ENCODE data around the gene PRPF38B.
A peak's percentile ranks its signal among the peaks of the same experiment; 100 is the strongest.

Gene PRPF38B, protein sequence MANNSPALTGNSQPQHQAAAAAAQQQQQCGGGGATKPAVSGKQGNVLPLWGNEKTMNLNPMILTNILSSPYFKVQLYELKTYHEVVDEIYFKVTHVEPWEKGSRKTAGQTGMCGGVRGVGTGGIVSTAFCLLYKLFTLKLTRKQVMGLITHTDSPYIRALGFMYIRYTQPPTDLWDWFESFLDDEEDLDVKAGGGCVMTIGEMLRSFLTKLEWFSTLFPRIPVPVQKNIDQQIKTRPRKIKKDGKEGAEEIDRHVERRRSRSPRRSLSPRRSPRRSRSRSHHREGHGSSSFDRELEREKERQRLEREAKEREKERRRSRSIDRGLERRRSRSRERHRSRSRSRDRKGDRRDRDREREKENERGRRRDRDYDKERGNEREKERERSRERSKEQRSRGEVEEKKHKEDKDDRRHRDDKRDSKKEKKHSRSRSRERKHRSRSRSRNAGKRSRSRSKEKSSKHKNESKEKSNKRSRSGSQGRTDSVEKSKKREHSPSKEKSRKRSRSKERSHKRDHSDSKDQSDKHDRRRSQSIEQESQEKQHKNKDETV

DNA sequence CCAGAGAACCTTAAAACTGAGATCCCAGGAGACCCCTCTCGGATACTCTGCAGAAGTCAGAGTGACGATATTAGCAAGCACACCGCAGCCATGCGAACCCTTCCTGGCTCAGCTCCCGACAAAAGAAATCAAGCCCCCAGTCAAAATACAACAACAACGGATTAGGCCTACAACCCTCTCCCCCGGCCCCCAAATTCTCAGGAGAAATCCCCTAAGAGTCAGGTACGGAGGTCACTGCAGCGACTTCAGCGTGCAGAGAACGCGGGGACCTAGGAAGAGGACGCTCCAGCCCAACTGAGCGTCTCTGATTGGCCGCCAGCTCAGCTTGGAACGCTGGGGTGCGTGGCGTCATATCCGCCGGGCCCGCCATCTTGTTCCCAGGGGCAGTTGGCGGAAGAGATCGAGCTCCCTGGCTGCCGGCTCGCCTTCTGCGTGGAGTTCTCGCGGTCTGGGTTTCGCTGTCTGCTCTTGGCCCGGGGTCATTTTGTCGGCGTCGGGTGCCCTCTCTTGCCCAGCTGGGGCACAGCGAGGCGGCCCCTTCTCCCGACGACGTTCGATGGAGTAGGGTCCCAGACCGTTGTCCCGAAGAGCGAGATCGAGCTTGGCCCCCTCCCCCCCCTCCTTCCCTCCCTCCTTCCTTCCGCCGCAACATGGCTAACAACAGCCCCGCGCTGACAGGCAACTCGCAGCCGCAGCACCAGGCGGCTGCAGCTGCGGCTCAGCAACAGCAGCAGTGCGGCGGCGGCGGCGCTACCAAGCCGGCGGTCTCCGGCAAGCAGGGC, at the start of gene PRPF38B:
PRPF38B (plus strand) TSS at position 369 of the 782 bp plus-strand sequence; CDS start at position 651, 282 bp downstream.
- no peaks in the 10 kb centered on the region for H3K27me3 Mint-ChIP-seq
- H3K27ac Mint-ChIP-seq = peak within 1 kb of the TSS; percentile 100
- H3K4me3 Mint-ChIP-seq = peak within 1 kb of the TSS; percentile 96
- H3K9me3 Mint-ChIP-seq = no peaks in the 10 kb centered on the region
- peaks cover 39% of the 10 kb centered on the region for H3K36me3 Mint-ChIP-seq (ENCODE audit: low read depth)
- peaks cover 21% of the 10 kb centered on the region for H3K4me1 Mint-ChIP-seq (ENCODE audit: low read depth)
- intact Hi-C loops (cut with micrococcal nuclease) = loop anchor here (2.0 to 5.0 kb wide), 3 partner anchors 45 to 135 kb away; partner anchors contain the start of gene STXBP3

DNA sequence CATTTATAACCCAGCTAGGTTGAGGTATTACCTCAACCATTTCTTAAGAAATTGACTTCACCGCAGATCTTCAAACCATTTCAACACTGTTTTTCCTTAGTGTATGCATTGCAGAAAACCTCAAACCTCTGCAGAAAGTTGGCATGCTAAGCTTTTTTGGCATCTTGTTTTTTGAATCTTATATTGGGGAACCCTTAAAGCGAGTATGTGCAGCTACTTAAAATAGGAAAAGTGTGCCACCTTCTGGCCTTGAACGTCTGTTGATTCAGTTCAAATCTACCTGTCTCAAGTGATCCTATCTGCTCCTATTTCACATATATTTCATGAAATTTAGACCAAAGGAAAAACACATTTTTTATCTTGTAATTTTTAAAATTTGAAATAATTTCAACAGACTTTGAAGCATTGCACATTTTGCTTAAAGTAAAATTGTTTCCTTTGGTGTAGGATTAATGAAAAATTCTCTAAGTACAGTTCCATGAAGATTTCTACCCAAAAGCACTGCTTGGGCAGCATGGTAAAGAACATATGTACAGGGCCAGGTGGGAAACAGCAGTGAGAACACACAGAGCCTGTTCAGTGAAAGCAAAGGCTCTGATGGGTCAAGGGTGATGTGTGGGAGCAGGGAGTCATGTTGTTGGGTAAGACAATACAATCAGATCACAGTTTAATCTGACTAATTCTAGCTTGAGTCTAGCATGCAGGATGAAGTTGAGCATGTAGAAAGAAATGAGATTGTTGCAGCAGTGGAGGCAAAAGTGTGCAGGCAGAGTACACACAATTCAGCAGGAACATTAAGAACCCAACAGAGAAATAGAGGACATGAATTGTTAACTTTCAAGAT, 48.4 kb upstream of the PRPF38B start:
- Mint-ChIP-seq H3K27ac (no peak overlapping the region), H3K4me1 (ENCODE audit: low read depth) (peaks cover 60% of the 10 kb centered on the region), H3K4me3 (no peak overlapping the region)

DNA sequence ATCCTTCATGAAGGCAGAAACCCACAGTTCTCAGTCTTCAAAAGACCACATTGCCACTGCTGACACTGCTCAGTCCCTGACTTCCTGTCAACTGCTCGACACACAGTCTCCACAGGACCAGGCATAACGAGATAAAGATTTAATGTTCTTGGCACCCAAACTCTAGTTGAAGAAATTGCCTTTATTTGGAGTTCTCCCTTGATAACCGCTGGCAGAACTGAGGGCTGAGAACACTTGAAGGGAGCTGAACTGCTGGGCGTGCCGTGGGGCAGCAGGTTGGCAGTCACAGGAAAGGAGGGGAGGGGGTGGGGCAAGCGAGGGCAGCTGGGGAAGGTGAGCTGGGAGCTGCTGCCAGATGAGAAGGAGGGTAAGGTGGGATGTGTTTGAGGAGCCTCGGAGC, 47.1 kb upstream of the PRPF38B start:
- intact Hi-C loops (cut with micrococcal nuclease) = loop anchor here (5.0 kb wide), 1 partner anchor 47 kb away; the partner anchor contains the start of gene PRPF38B
- Mint-ChIP-seq H3K4me1 (ENCODE audit: low read depth) (peaks cover 57% of the 10 kb centered on the region), H3K27ac (peak overlapping the region; percentile 95), H3K4me3 (no peak overlapping the region), H3K27me3 (peaks cover 3% of the 10 kb centered on the region), H3K36me3 (ENCODE audit: low read depth) (peaks cover 24% of the 10 kb centered on the region), H3K9me3 (peaks cover 8% of the 10 kb centered on the region)

More for the DNA sequence above, 48.4 kb upstream of the PRPF38B start:
- intact Hi-C loops (cut with micrococcal nuclease) = loop anchor here (1.0 kb wide), 1 partner anchor 131 kb away; no protein-coding TSS in a partner anchor
- H3K27me3 Mint-ChIP-seq = peaks cover 3% of the 10 kb centered on the region
- H3K9me3 Mint-ChIP-seq = peaks cover 8% of the 10 kb centered on the region
- peaks cover 21% of the 10 kb centered on the region for H3K36me3 Mint-ChIP-seq (ENCODE audit: low read depth)

DNA sequence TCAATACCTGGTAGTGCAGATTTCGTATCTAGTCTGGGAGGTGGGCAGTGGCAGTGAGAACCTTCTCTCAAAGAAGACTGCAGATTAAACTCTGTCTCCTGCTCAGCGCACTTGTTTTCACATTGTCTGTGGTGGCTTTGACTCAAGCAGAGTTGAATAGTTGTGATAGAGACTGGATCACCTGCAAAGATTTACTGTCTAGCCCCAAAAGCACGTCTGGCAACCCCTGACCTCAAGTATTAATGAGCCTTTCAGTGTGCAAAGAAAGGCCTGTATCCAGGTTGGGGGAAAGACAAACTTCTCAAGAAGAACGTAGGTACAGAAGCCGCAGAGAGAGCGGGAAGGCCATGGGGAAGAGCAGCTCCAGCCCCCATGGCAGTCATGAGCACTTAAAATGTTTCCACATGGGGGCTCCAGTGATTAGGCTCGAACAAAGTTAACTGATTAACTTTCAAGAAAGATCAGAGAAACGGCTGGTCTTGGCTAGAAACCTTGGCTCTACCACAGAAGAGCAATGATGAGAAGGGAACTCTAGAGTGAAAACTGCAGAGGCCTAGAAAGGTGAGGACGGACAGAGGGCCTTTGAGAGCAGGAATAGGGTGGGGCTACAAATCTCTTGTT, 46.4 kb upstream of the PRPF38B start:
- peaks cover 8% of the 10 kb centered on the region for H3K9me3 Mint-ChIP-seq
- peak overlapping the region; percentile 95 for H3K27ac Mint-ChIP-seq
- H3K36me3 Mint-ChIP-seq (ENCODE audit: low read depth) = peaks cover 25% of the 10 kb centered on the region
- peaks cover 3% of the 10 kb centered on the region for H3K27me3 Mint-ChIP-seq
- H3K4me3 Mint-ChIP-seq = no peak overlapping the region
- peaks cover 55% of the 10 kb centered on the region for H3K4me1 Mint-ChIP-seq (ENCODE audit: low read depth)
- intact Hi-C loops (cut with micrococcal nuclease) = loop anchor here (2.0 to 5.0 kb wide), 2 partner anchors 15 to 47 kb away; partner anchors contain the start of genes HENMT1 and PRPF38B

DNA sequence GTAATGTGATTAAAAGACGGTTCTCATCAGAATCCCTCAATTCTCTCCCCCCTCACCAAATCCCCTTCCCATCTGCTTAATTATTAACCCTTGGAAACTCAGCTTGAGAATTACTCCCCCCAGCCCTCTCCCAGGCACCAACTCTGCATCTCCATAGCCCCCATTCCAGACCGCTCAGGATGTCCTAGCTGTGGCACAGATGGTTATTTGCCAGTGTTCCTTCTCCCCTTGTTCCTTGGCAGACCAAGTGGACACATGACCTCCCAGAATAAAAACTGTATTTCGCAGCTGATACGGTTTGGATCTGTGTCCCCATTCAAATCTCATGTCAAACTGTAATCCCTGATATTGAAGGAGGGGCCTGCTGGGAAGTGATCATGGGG, 45.9 kb upstream of the PRPF38B start:
- H3K27me3 Mint-ChIP-seq = peaks cover 3% of the 10 kb centered on the region
- peaks cover 55% of the 10 kb centered on the region for H3K4me1 Mint-ChIP-seq (ENCODE audit: low read depth)
- peak overlapping the region; percentile 95 for H3K27ac Mint-ChIP-seq
- H3K36me3 Mint-ChIP-seq (ENCODE audit: low read depth) = peaks cover 25% of the 10 kb centered on the region
- peaks cover 8% of the 10 kb centered on the region for H3K9me3 Mint-ChIP-seq
- peak overlapping the region; percentile 63 for H3K4me3 Mint-ChIP-seq
- intact Hi-C loops (cut with micrococcal nuclease) = loop anchor here (2.0 to 5.0 kb wide), 2 partner anchors 15 to 46 kb away; partner anchors contain the start of genes HENMT1 and PRPF38B

DNA sequence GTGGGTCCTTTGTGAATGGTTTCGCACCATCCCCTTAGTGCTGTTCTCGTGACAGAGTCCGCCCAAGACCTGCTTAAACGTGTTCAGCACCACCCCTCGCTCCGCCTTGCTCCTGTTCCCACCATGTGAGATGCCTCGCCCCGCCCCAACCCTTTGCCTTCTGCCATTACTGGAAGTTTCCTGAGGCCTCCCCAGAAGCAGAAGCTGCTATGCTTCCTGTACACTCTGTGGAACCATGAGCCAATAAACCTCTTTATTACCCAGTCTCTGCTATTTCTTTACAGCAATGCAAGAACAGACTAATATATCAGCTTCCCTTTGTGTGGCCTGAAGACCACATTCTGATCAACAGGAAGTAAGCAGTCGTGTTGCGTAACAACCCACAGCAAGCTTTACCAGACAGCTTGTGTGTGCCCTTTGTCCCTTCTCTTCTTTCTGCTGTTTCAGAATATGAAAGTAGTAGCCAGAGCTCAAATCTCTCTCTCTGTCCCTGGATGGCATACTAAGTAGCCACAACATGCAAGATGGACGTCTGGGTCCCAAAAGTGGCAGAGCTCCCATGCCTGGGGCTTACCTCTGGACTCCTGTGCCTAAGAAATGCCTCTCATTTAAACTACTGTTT, 45.4 kb upstream of the PRPF38B start:
- peaks cover 25% of the 10 kb centered on the region for H3K36me3 Mint-ChIP-seq (ENCODE audit: low read depth)
- peaks cover 55% of the 10 kb centered on the region for H3K4me1 Mint-ChIP-seq (ENCODE audit: low read depth)
- H3K27ac Mint-ChIP-seq = peak overlapping the region; percentile 95
- intact Hi-C loops (cut with micrococcal nuclease) = loop anchor here (2.0 to 5.0 kb wide), 2 partner anchors 14 to 46 kb away; partner anchors contain the start of genes HENMT1 and PRPF38B
- peaks cover 8% of the 10 kb centered on the region for H3K9me3 Mint-ChIP-seq
- H3K27me3 Mint-ChIP-seq = peaks cover 3% of the 10 kb centered on the region
- H3K4me3 Mint-ChIP-seq = peak overlapping the region; percentile 63

DNA sequence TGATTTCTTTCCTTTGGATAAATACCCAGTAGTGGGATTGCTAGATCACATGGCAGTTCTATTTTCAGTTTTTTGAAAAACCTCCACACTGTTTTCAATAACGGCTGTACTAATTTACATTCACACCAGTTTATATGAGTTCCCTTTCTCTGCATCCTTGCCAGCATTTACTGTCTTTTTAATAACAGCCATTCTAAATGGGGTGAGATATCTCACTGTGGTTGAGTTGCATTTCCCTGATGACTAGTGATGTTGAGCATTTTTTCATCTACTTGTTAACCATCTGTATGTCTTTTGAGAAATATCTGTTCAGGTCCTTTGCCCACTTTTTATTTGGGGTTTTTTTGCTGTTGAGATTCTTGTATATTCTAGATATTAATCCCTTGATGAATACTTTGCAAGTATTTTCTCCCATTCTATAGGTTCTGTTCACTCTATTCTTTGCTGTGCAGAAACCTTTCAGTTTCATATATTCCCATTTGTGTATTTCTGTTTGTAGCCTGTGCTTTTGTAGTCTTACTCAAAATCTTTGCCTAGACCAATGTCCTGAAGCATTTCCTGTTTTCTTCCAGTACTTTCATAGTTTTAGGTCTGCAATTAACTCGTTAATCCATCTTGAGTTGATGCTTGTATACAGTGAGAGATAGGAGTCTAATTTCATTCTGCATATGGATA, 38.5 kb upstream of the PRPF38B start:
- Mint-ChIP-seq H3K9me3 (no peaks in the 10 kb centered on the region), H3K27ac (no peak overlapping the region), H3K36me3 (ENCODE audit: low read depth) (peaks cover 26% of the 10 kb centered on the region), H3K27me3 (no peaks in the 10 kb centered on the region), H3K4me3 (no peak overlapping the region), H3K4me1 (ENCODE audit: low read depth) (peaks cover 7% of the 10 kb centered on the region)
- intact Hi-C loops (cut with micrococcal nuclease) = no loop called here

DNA sequence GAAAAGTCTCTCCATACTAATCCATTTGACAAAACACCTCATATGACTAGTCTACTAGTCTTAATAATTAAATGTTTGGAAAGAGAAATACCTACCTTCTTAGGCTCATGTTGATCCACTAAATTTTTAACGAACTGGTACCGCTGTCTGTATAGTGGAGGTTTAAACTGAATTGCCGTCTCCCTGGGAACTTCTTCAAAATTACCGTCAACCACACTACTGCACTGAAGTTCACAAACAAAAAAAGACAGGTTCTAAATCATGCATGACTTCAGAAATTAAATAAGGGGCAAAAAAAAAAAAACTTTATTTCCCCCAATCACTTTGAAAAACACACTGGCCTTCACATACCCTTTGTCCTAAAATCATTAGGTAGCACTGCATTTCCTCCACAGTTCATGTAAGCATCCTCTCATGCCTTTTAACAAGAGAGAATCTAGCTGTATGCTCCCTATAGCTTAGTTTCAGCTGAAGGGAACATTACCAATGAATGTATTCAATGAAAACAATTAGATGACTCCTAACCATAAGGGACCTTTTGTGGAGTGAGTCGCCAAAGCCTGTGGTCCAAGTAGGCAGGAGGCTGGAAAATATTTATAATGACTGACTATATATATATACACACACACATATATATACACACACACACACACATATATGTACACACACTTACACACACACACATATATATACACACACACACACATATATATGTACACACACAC, 34.6 kb upstream of the PRPF38B start:
- Mint-ChIP-seq H3K9me3 (no peaks in the 10 kb centered on the region), H3K4me3 (no peak overlapping the region), H3K4me1 (ENCODE audit: low read depth) (peaks cover 13% of the 10 kb centered on the region), H3K36me3 (ENCODE audit: low read depth) (peaks cover 14% of the 10 kb centered on the region), H3K27ac (no peak overlapping the region), H3K27me3 (no peaks in the 10 kb centered on the region)
- intact Hi-C loops (cut with micrococcal nuclease) = no loop called here

DNA sequence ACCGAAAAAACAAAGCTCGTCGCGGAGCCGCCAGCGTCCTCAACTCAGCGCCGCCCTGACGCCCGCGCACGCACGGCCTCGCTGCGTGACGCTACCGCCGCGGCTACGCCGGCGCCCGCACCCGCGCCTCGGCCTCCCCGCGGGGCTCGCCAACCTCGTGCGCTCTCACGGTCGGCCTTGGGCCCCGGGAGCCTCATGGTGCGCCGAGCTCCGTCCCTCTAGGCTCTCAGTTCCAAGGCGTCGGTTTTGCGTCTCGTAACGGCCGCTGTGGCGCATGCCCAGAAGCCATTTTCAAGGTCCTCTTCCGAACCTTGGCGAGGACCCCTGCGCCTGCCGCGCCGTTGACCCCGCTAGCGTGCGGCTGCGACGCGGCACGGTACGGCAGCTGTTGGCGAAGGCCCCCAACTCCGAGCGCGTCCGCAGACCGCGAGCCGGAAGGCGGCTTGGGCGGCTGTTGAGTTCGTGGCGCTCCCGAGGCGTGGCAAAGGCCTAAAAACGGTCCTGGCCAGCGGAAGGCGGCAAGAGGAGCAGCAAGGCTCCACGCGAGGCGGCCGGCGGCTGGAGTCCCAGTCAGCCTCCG, 31.0 kb upstream of the PRPF38B start, which contains the start of gene HENMT1:
HENMT1 (minus strand) TSS at position 64 of the 580 bp plus-strand sequence. CDS start 1,209 bp downstream, outside the sequence.
- Mint-ChIP-seq H3K4me3 (peak within 1 kb of the TSS; percentile 81), H3K9me3 (no peaks in the 10 kb centered on the region), H3K27ac (peak within 1 kb of the TSS; percentile 99), H3K36me3 (ENCODE audit: low read depth) (peaks cover 14% of the 10 kb centered on the region), H3K27me3 (no peaks in the 10 kb centered on the region), H3K4me1 (ENCODE audit: low read depth) (peaks cover 13% of the 10 kb centered on the region)
- intact Hi-C loops (cut with micrococcal nuclease) = loop anchor here (2.0 kb wide), 1 partner anchor 14 kb away; no protein-coding TSS in a partner anchor

DNA sequence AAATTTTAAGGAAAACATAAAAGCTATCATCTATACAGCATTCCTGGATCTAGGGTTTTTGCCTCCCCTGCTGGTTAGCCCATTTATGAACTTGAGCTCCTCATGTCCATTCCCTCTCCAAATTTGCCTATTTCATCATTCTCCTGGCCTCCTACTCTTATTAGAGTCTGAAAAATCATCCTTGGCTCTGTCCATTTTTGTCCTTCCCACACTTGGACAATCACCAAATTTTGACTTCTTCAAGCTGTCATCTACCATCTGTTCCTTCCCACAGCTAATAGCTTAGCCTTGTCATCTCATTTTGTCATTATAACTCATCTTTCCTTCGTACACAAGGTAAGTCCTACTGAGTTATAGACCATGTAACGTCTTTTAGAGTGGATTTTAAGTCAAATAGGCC, 29.0 kb upstream of the PRPF38B start:
- peaks cover 13% of the 10 kb centered on the region for H3K4me1 Mint-ChIP-seq (ENCODE audit: low read depth)

DNA sequence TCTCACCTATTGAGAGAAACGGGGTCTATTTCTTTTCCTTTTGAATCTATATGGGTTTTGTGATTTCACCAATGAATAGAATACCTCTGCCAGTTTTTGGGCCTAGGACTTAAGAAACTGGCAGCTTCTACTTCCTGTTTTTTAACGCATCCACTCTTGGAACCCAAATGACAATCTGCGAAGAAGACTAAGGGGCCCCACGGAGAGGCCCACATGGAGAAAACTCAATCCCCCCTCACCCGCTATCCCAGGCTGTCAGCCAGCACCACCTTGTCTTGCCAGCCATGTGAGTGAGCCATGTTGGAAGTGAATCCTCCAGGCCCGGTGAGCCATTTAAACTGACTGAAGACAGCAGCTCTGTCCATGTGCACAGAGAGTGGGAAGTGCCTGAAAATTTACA, 27.6 kb upstream of the PRPF38B start:
- Mint-ChIP-seq H3K4me3 (no peak overlapping the region), H3K27me3 (peaks cover 2% of the 10 kb centered on the region), H3K4me1 (ENCODE audit: low read depth) (peaks cover 19% of the 10 kb centered on the region), H3K9me3 (no peaks in the 10 kb centered on the region), H3K36me3 (ENCODE audit: low read depth) (peaks cover 6% of the 10 kb centered on the region), H3K27ac (peak overlapping the region; percentile 66)
- intact Hi-C loops (cut with micrococcal nuclease) = no loop called here

More for the DNA sequence above, 29.0 kb upstream of the PRPF38B start:
- intact Hi-C loops (cut with micrococcal nuclease) = no loop called here
- no peaks in the 10 kb centered on the region for H3K27me3 Mint-ChIP-seq
- no peak overlapping the region for H3K27ac Mint-ChIP-seq
- peaks cover 6% of the 10 kb centered on the region for H3K36me3 Mint-ChIP-seq (ENCODE audit: low read depth)
- H3K4me3 Mint-ChIP-seq = no peak overlapping the region
- H3K9me3 Mint-ChIP-seq = no peaks in the 10 kb centered on the region
